Lower leg skin (tissue), 4 donors: ENCODE measurements around the gene FAM32A. TPM values are rescaled to one million over a fixed set of nuclear protein-coding genes. Genes with fewer than 3 reads are reported as not detected.

Experiments
- DNase-seq, 2 donors: peaks; one replicate each; pipeline ENCODE4 v3.0.0-alpha.2; 2019; ENCODE audit warnings: low spot score in 2 of 2
- H3K4me3 ChIP-seq: fragments of 200-600 bp; sonication (generic); 2 replicates; pipeline ENCODE4 v1.5.1; 2017; ENCODE audit warnings: mild to moderate bottlenecking, low read depth; ENCODE audit not compliant: poor library complexity, severe bottlenecking
- CTCF ChIP-seq, 3 donors: fragments of 450-650 bp; IDR thresholded peaks; one replicate each; pipeline ENCODE4 v1.5.1; 2016; ENCODE audit warnings: antibody characterized with exemption in 3 of 3, mild to moderate bottlenecking in 3 of 3, moderate library complexity in 2 of 3
- POLR2A ChIP-seq, 2 donors: fragments of 450-650 bp; IDR thresholded peaks; one replicate each; pipeline ENCODE4 v1.6.1; 2016 to 2017; ENCODE audit warnings: antibody characterized with exemption in 2 of 2, mild to moderate bottlenecking in 1 of 2, moderate library complexity in 1 of 2
- WGBS, 2 donors: methylation state at CpG; one replicate each; pipeline ENCODE4 v1.1.5; 2018; 5-methylcytosine and 5-hydroxymethylcytosine counted together
- intact Hi-C: fragments of 100-400 bp; cut with DNase I; formaldehyde crosslinking; loops from one replicate; pipeline ENCODE4 v1.15.0; 2023; ENCODE audit warnings: low total_unique reads
- total RNA-seq, 4 donors: library from RNA; depleted of rRNA; stranded (reverse); fragments of >200 nt; gene quantifications; one replicate each; pipeline ENCODE4 v1.1.0, GENCODE V29; 2016

The FAM32A gene
- total RNA-seq, 4 donors from 2014 or later: 95.3 to 114 (median 105) TPM

- intact Hi-C loops: no loop called here
- WGBS, 2 donors: 89 to 96% methylated on average over 19 of the region's 19 CpGs
- DNase-seq: peak in 1 of 2 donors; percentile 78
Observed at GRCh38 chr19:16233081-16233776, 48.0 kb downstream of the FAM32A start.

GRCh38 chr19:16233836-16234551 lies 48.8 kb downstream of the FAM32A start:
- 85 to 92% methylated on average over 18 to 19 of the region's 19 CpGs for WGBS, 2 donors
- DNase-seq: peak in 1 of 2 donors; percentile 77

More at GRCh38 chr19:16233081-16233776, 48.0 kb downstream of the FAM32A start:
- no peak overlapping the region for H3K4me3 ChIP-seq
- TF ChIP-seq POLR2A (IDR thresholded peaks at IDR 0.05) (no peak), CTCF (IDR thresholded peaks at IDR 0.05) (no peak)

GRCh38 chr19:16234552-16235445 lies 49.6 kb downstream of the FAM32A start:
- intact Hi-C loops: no loop called here
- peak in 1 of 2 donors; percentile 77 for DNase-seq
- no peak for TF ChIP-seq POLR2A (IDR thresholded peaks at IDR 0.05)
- no peak for TF ChIP-seq CTCF (IDR thresholded peaks at IDR 0.05)
- WGBS, 2 donors: 93% methylated on average over 41 of the region's 41 CpGs
- no peak overlapping the region for H3K4me3 ChIP-seq

More at GRCh38 chr19:16233836-16234551, 48.8 kb downstream of the FAM32A start:
- intact Hi-C loops: no loop called here
- TF ChIP-seq CTCF (IDR thresholded peaks at IDR 0.05) (no peak), POLR2A (IDR thresholded peaks at IDR 0.05) (no peak)
- H3K4me3 ChIP-seq: no peak overlapping the region

- intact Hi-C loops: no loop called here
- DNase-seq: peak in 1 of 2 donors; percentile 82
- 88 to 93% methylated on average over 21 of the region's 21 CpGs for WGBS, 2 donors
- no peak overlapping the region for H3K4me3 ChIP-seq
- TF ChIP-seq POLR2A (IDR thresholded peaks at IDR 0.05): no peak
- TF ChIP-seq CTCF (IDR thresholded peaks at IDR 0.05): no peak
Observed at GRCh38 chr19:16235811-16236652, 50.8 kb downstream of the FAM32A start.

Other genes starting within 250 kb of the FAM32A start
- gene OR10H4, start 236.4 kb upstream of the FAM32A start, total RNA-seq: not detected
- 100 to 1,000 TPM; 217 to 303 (median 267) TPM for gene TPM4, start 108.9 kb upstream of the FAM32A start, total RNA-seq
- gene RAB8A, start 73.5 kb upstream of the FAM32A start, total RNA-seq: 10 to 100 TPM; 43.3 to 58.2 (median 50.8) TPM
- under 1 TPM in 1 of 4 donors, not detected in 3; 0.45 TPM for gene HSH2D, start 41.7 kb upstream of the FAM32A start, total RNA-seq
- not detected for gene CIB3, start 11.9 kb upstream of the FAM32A start, total RNA-seq
- 10 to 100 TPM; 47.2 to 66.9 (median 48.6) TPM for gene AP1M1, start 12.5 kb downstream of the FAM32A start, total RNA-seq
- 10 to 100 TPM; 12.6 to 27.5 (median 19.9) TPM for gene KLF2, start 139.4 kb downstream of the FAM32A start, total RNA-seq